Colonic mucosa (tissue), 4 donors: Measurements from ENCODE around the gene DENND5B. TPM values are rescaled to one million over a fixed set of nuclear protein-coding genes. Genes with fewer than 3 reads are reported as not detected.
"Not testable (repeated sequence)": the region's sequence is repeated elsewhere in the genome, so short reads cannot be mapped to it uniquely, and the experiment has no call there.

ENCODE experiments used
- DNase-seq: peaks from one replicate; pipeline ENCODE4 v3.0.0-alpha.2; 2020
- H3K27ac ChIP-seq: fragments of 200-600 bp; one replicate; pipeline ENCODE4 v1.8.0; 2021
- H3K27me3 ChIP-seq: fragments of 200-600 bp; one replicate; pipeline ENCODE4 v1.8.0; 2021
- H3K36me3 ChIP-seq: fragments of 200-600 bp; one replicate; pipeline ENCODE4 v1.8.0; 2021
- H3K4me1 ChIP-seq: fragments of 200-600 bp; one replicate; pipeline ENCODE4 v1.8.0; 2021; ENCODE audit warnings: mild to moderate bottlenecking
- H3K4me3 ChIP-seq: fragments of 200-600 bp; one replicate; pipeline ENCODE4 v1.8.0; 2021
- H3K9ac ChIP-seq, 2 donors: one replicate each; pipeline ENCODE4 v1.7.0; 2013; ENCODE audit warnings: control low read depth in 2 of 2, low read depth in 2 of 2, low read length in 2 of 2
- H3K9me3 ChIP-seq: fragments of 200-600 bp; one replicate; pipeline ENCODE4 v1.8.0; 2021
- CTCF ChIP-seq: fragments of 200-600 bp; IDR thresholded peaks from one replicate; pipeline ENCODE4 v1.8.0; 2022; ENCODE audit warnings: antibody characterized with exemption, mild to moderate bottlenecking
- intact Hi-C: fragments of 100-400 bp; cut with DNase I; formaldehyde crosslinking; loops from one replicate; pipeline ENCODE4 v1.14.1; 2022
- total RNA-seq, 2 donors: library from RNA; stranded (reverse); fragmentation: NEBNext Ultra II Directional in 1 of 2; extraction: Animal tissue kit (Norgen Biotek cat#: 25700) in 1 of 2; gene quantifications; one replicate each; pipeline ENCODE4 v1.2.1, GENCODE V29; 2021
- donor health status: healthy.
- donor health status: DM: no; HTN: no; CAD: no.
- donor health status: DM: no; HTN: no; CAD: no.

Gene DENND5B
- total RNA-seq, 2 donors from 2014 or later, result 3.9 to 11.8 TPM

- no peak overlapping the region for H3K27ac ChIP-seq
- H3K9ac ChIP-seq, result no peak overlapping the region
- no peak for TF ChIP-seq CTCF
- no peak for DNase-seq
- no peaks in the 10 kb centered on the region for H3K27me3 ChIP-seq
- no peaks in the 10 kb centered on the region for H3K4me1 ChIP-seq
- H3K36me3 ChIP-seq, result no peaks in the 10 kb centered on the region
- H3K4me3 ChIP-seq, result no peak overlapping the region
- H3K9me3 ChIP-seq, result no peaks in the 10 kb centered on the region
- intact Hi-C loops, result no loop called here
Measured at GRCh38 chr12:31478425-31478824, 112.5 kb downstream of the DENND5B start.

- intact Hi-C loops, result no loop called here
- TF ChIP-seq CTCF, result no peak
Measured at GRCh38 chr12:31477687-31478086, 113.2 kb downstream of the DENND5B start.

GRCh38 chr12:31476437-31476836 lies 114.5 kb downstream of the DENND5B start:
- no peak for DNase-seq
- Histone ChIP-seq H3K4me3 (no peak overlapping the region), H3K4me1 (no peaks in the 10 kb centered on the region), H3K27me3 (no peaks in the 10 kb centered on the region), H3K27ac (no peak overlapping the region), H3K36me3 (no peaks in the 10 kb centered on the region), H3K9me3 (no peaks in the 10 kb centered on the region), H3K9ac (no peak overlapping the region)
- no peak for TF ChIP-seq CTCF
- intact Hi-C loops, result no loop called here

More at GRCh38 chr12:31477687-31478086, 113.2 kb downstream of the DENND5B start:
- no peak for DNase-seq
- no peaks in the 10 kb centered on the region for H3K4me1 ChIP-seq
- H3K36me3 ChIP-seq, result no peaks in the 10 kb centered on the region
- H3K27me3 ChIP-seq, result no peaks in the 10 kb centered on the region
- H3K9me3 ChIP-seq, result no peaks in the 10 kb centered on the region
- H3K9ac ChIP-seq, result no peak overlapping the region
- H3K4me3 ChIP-seq, result no peak overlapping the region
- H3K27ac ChIP-seq, result no peak overlapping the region

- H3K36me3 ChIP-seq, H3K9me3 ChIP-seq, intact Hi-C loops, H3K4me3 ChIP-seq, H3K9ac ChIP-seq, H3K4me1 ChIP-seq, H3K27me3 ChIP-seq, DNase-seq, H3K27ac ChIP-seq: not testable (repeated sequence)
Measured at GRCh38 chr12:31475610-31476009, 115.3 kb downstream of the DENND5B start.

GRCh38 chr12:31474751-31475150 lies 116.2 kb downstream of the DENND5B start:
- no peak overlapping the region for H3K9ac ChIP-seq
- no peaks in the 10 kb centered on the region for H3K9me3 ChIP-seq
- intact Hi-C loops, result no loop called here
- H3K4me1 ChIP-seq, result no peaks in the 10 kb centered on the region
- DNase-seq, result no peak
- H3K36me3 ChIP-seq, result no peaks in the 10 kb centered on the region
- H3K4me3 ChIP-seq, result no peak overlapping the region
- no peak for TF ChIP-seq CTCF
- H3K27ac ChIP-seq, result no peak overlapping the region
- H3K27me3 ChIP-seq, result no peaks in the 10 kb centered on the region

- no peak overlapping the region for H3K4me3 ChIP-seq
- TF ChIP-seq CTCF, result no peak
- no peaks in the 10 kb centered on the region for H3K36me3 ChIP-seq
- H3K27ac ChIP-seq, result no peak overlapping the region
- intact Hi-C loops, result no loop called here
- no peaks in the 10 kb centered on the region for H3K9me3 ChIP-seq
- H3K27me3 ChIP-seq, result no peaks in the 10 kb centered on the region
- no peak overlapping the region for H3K9ac ChIP-seq
- H3K4me1 ChIP-seq, result no peaks in the 10 kb centered on the region
- no peak for DNase-seq
Measured at GRCh38 chr12:31471823-31472222, 119.1 kb downstream of the DENND5B start.
